ENCODE results near the gene OR6C76.
"Not testable (repeated sequence)": the region's sequence is repeated elsewhere in the genome, so short reads cannot be mapped to it uniquely, and the experiment has no call there.

The OR6C76 gene

DNA sequence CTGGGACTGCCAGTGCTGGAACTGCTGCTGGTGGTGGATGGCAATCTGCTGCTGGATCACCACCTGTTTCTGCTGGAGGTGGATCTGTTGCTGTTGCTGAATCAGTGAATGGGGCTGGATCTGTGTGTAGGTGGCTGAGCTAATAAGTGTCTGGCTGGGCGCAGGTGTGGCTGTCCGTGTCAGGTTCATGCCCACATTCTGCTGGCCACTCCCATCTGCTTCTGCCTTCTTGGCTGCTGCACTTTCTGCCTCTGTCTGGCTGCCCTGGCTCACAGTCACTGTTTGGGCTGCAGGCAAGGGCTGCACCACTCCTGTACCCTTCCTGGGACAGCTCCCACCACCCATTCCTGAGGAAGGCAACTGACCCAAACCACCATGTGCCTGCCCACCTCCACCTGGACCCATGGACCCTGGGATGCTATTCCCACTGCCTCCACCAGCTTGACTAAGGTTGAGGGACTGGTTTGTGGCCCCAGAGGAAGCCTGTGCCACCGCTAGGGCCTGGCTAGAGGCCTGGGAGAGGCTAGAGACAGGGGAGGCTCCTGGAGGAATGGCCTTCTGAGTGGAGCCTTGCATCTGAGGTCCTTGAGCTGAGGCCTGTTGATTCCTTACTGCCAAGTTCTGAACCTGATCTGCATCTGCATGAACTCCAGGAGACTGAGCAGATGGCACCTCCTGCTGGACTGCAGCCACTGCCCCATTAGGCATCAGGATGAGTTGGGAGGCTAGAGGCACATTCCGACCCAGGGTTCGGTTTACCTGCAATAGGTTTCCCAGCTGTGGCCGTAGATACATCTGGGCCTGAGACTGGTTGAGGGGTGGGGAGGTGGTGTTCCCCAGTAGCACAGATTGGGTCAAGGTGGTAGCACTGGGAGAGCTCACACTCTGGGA lies 12.3 kb upstream of the OR6C76 start:
- not testable (repeated sequence) for H3K27ac ChIP-seq (ENCODE audit: low read length); H4K20me1 ChIP-seq (ENCODE audit: insufficient read depth, low read length); H2AFZ ChIP-seq (ENCODE audit: low read length); H3K79me2 ChIP-seq (ENCODE audit: low read length); DNase-seq; H3K36me3 ChIP-seq (replicated peaks; ENCODE audit: insufficient read depth, low read length); H3K27me3 ChIP-seq (replicated peaks; ENCODE audit: insufficient read depth, low read length); H3F3A ChIP-seq (ENCODE audit: insufficient read depth, low read length); H3K9ac ChIP-seq (ENCODE audit: low read length); H3K4me3 ChIP-seq (ENCODE audit: low read length); H3K4me1 ChIP-seq (ENCODE audit: low read length); H3K9me2 ChIP-seq (replicated peaks; ENCODE audit: insufficient read depth, low read length); H3K9me3 ChIP-seq (replicated peaks; ENCODE audit: insufficient read depth, low read length); H3K4me2 ChIP-seq (ENCODE audit: low read depth, low read length)

DNA sequence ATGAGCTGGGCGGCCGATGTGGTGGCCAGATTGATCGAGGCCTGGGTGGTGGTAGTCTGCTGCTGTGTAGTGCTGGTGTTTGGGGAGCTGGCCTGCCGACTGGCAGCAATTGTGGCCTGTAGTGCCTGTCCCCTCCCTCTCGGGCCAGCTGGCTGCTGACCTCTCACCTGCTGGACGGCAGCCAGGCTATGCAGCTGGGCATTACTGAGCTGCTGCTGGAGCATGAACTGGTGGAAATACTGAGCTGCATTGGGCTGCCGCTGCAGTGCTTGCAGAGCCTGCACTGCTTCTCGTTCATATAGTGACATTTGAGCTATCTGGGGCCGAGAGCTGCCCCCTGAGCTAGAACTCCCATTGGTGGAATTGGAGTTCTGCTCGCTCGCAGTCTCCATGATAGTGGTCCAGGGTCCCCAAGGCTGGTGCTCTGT lies 11.6 kb upstream of the OR6C76 start:
- not testable (repeated sequence) for H3K9me3 ChIP-seq (replicated peaks; ENCODE audit: insufficient read depth, low read length); H3K36me3 ChIP-seq (replicated peaks; ENCODE audit: insufficient read depth, low read length); H3K4me3 ChIP-seq (ENCODE audit: low read length); H2AFZ ChIP-seq (ENCODE audit: low read length); H3K4me2 ChIP-seq (ENCODE audit: low read depth, low read length); H3K4me1 ChIP-seq (ENCODE audit: low read length); H3K27me3 ChIP-seq (replicated peaks; ENCODE audit: insufficient read depth, low read length); H4K20me1 ChIP-seq (ENCODE audit: insufficient read depth, low read length); H3K9me2 ChIP-seq (replicated peaks; ENCODE audit: insufficient read depth, low read length); H3F3A ChIP-seq (ENCODE audit: insufficient read depth, low read length); DNase-seq; H3K27ac ChIP-seq (ENCODE audit: low read length); H3K79me2 ChIP-seq (ENCODE audit: low read length); H3K9ac ChIP-seq (ENCODE audit: low read length)

DNA sequence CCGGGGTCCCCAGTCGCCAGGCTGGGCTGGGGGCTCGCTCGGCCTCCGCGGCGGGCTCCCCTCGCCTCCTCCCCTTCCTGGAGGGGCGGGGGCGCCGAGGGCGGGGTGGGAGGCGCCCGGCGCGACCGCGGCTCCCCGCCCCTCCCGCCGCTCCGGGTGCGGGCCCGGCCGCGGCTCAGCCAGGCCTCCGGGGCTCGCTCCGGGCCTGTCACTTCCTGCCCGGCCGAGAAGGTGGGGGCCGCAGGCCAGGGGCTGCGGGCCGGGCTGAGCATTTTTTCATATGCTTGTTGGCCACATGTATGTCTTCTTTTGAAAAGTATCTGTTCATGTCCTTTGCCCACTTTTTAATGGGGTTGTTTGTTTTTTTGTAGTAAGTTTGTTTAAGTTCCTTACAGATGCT lies 11.2 kb upstream of the OR6C76 start:
- H3K27me3 ChIP-seq (replicated peaks; ENCODE audit: insufficient read depth, low read length); H3K36me3 ChIP-seq (replicated peaks; ENCODE audit: insufficient read depth, low read length); H3K9me3 ChIP-seq (replicated peaks; ENCODE audit: insufficient read depth, low read length); DNase-seq; H3K79me2 ChIP-seq (ENCODE audit: low read length); H3K9me2 ChIP-seq (replicated peaks; ENCODE audit: insufficient read depth, low read length); H2AFZ ChIP-seq (ENCODE audit: low read length); H3K4me1 ChIP-seq (ENCODE audit: low read length); H4K20me1 ChIP-seq (ENCODE audit: insufficient read depth, low read length); H3K4me3 ChIP-seq (ENCODE audit: low read length); H3F3A ChIP-seq (ENCODE audit: insufficient read depth, low read length); H3K9ac ChIP-seq (ENCODE audit: low read length); H3K27ac ChIP-seq (ENCODE audit: low read length): not testable (repeated sequence)
- peak overlapping the region; percentile 37; the same call in 1 of the 2 replicates for H3K4me2 ChIP-seq (ENCODE audit: low read depth, low read length)

DNA sequence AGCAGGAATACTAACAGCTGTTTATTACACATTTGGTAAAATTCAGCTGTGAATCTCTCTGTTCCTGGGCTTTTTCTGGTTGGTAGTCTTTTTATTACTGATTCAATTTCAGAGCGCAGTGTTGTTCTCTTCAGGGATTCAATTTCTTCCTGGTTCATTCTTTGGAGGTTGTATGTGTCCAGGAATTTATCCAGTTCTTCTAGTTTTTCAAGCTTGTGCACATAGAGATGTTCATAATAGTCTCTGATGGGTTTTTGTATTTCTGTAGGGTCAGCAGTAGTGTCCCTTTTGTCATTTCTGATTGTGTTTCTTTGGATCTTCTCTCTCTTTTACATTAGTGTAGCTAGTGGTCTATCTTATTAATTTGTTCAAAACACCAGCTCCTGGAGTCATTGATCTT lies 9.1 kb upstream of the OR6C76 start:
- Histone ChIP-seq H3K27me3 (replicated peaks; ENCODE audit: insufficient read depth, low read length) (no peaks in the 10 kb centered on the region), H3K4me2 (ENCODE audit: low read depth, low read length) (no peak overlapping the region), H3K4me1 (ENCODE audit: low read length) (no peaks in the 10 kb centered on the region), H3K9me3 (replicated peaks; ENCODE audit: insufficient read depth, low read length) (no peaks in the 10 kb centered on the region), H2AFZ (ENCODE audit: low read length) (no peak overlapping the region), H3K9ac (ENCODE audit: low read length) (no peak overlapping the region), H3K27ac (ENCODE audit: low read length) (no peak overlapping the region), H3K9me2 (replicated peaks; ENCODE audit: insufficient read depth, low read length) (0 out of 2 replicates have a peak, but pooled peaks cover 2% of the 10 kb centered on the region), H3F3A (ENCODE audit: insufficient read depth, low read length) (no peaks in the 10 kb centered on the region), H3K4me3 (ENCODE audit: low read length) (no peak overlapping the region), H4K20me1 (ENCODE audit: insufficient read depth, low read length) (no peaks in the 10 kb centered on the region), H3K36me3 (replicated peaks; ENCODE audit: insufficient read depth, low read length) (no peaks in the 10 kb centered on the region), H3K79me2 (ENCODE audit: low read length) (no peaks in the 10 kb centered on the region)
- TF ChIP-seq, protein P1, sequence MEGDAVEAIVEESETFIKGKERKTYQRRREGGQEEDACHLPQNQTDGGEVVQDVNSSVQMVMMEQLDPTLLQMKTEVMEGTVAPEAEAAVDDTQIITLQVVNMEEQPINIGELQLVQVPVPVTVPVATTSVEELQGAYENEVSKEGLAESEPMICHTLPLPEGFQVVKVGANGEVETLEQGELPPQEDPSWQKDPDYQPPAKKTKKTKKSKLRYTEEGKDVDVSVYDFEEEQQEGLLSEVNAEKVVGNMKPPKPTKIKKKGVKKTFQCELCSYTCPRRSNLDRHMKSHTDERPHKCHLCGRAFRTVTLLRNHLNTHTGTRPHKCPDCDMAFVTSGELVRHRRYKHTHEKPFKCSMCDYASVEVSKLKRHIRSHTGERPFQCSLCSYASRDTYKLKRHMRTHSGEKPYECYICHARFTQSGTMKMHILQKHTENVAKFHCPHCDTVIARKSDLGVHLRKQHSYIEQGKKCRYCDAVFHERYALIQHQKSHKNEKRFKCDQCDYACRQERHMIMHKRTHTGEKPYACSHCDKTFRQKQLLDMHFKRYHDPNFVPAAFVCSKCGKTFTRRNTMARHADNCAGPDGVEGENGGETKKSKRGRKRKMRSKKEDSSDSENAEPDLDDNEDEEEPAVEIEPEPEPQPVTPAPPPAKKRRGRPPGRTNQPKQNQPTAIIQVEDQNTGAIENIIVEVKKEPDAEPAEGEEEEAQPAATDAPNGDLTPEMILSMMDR (IDR thresholded peaks at IDR 0.05; ENCODE audit: low read length): no peak
- TF ChIP-seq EZH2 (optimal IDR thresholded peaks at IDR 0.05; ENCODE audit: low read depth, low read length) (no peak), EZH2phosphoT487 (IDR thresholded peaks at IDR 0.05; ENCODE audit: low read length) (no peak)
- DNase-seq: no peak
